ENCODE results near the gene SPSB1.

SPSB1 gene

GRCh38 chr1:9338397-9339246 lies 45.9 kb downstream of the SPSB1 start:
- no peak for ATAC-seq (replicated peaks)
- no peak for DNase-seq
- no peak overlapping the region for H3K4me3 Mint-ChIP-seq
- H3K27ac Mint-ChIP-seq, result no peak overlapping the region
- no peaks in the 10 kb centered on the region for H3K36me3 Mint-ChIP-seq
- H3K9me3 Mint-ChIP-seq, result no peaks in the 10 kb centered on the region
- H3K27me3 Mint-ChIP-seq, result no peaks in the 10 kb centered on the region
- H3K4me1 Mint-ChIP-seq, result no peaks in the 10 kb centered on the region

- no peak for ATAC-seq (replicated peaks)
- H3K27ac Mint-ChIP-seq, result no peak overlapping the region
- no peak for DNase-seq
- no peaks in the 10 kb centered on the region for H3K27me3 Mint-ChIP-seq
- no peaks in the 10 kb centered on the region for H3K9me3 Mint-ChIP-seq
- H3K4me3 Mint-ChIP-seq, result no peak overlapping the region
- peaks cover 0 to under 1% of the 10 kb centered on the region in 2 donors for H3K4me1 Mint-ChIP-seq
- H3K36me3 Mint-ChIP-seq, result no peaks in the 10 kb centered on the region
These were observed 47.6 kb downstream of the SPSB1 start for GRCh38 chr1:9340172-9340854.

- no peaks in the 10 kb centered on the region for H3K36me3 Mint-ChIP-seq
- H3K27ac Mint-ChIP-seq, result no peak overlapping the region
- DNase-seq (no peak), ATAC-seq (replicated peaks) (no peak)
- H3K4me3 Mint-ChIP-seq, result no peak overlapping the region
- no peaks in the 10 kb centered on the region for H3K27me3 Mint-ChIP-seq
- peaks cover 0 to 4% of the 10 kb centered on the region in 2 donors for H3K4me1 Mint-ChIP-seq
- H3K9me3 Mint-ChIP-seq, result no peaks in the 10 kb centered on the region
These were observed 48.2 kb downstream of the SPSB1 start for GRCh38 chr1:9340864-9341263.

- no peak overlapping the region for H3K27ac Mint-ChIP-seq
- no peaks in the 10 kb centered on the region for H3K27me3 Mint-ChIP-seq
- DNase-seq (no peak), ATAC-seq (replicated peaks) (no peak)
- H3K4me1 Mint-ChIP-seq, result peaks cover 0 to 4% of the 10 kb centered on the region in 2 donors
- no peak overlapping the region for H3K4me3 Mint-ChIP-seq
- H3K36me3 Mint-ChIP-seq, result no peaks in the 10 kb centered on the region
- no peaks in the 10 kb centered on the region for H3K9me3 Mint-ChIP-seq
These were observed 48.7 kb downstream of the SPSB1 start for GRCh38 chr1:9341301-9341845.

- Mint-ChIP-seq H3K27me3 (no peaks in the 10 kb centered on the region), H3K36me3 (no peaks in the 10 kb centered on the region), H3K9me3 (no peaks in the 10 kb centered on the region), H3K4me3 (no peak overlapping the region), H3K4me1 (peaks cover 0 to 6% of the 10 kb centered on the region in 2 donors), H3K27ac (no peak overlapping the region)
- DNase-seq (no peak), ATAC-seq (replicated peaks) (no peak)
These were observed 50.6 kb downstream of the SPSB1 start for GRCh38 chr1:9343269-9343668.

GRCh38 chr1:9344426-9345200 lies 51.9 kb downstream of the SPSB1 start:
- DNase-seq (no peak), ATAC-seq (replicated peaks) (no peak)
- H3K4me3 Mint-ChIP-seq, result no peak overlapping the region
- H3K9me3 Mint-ChIP-seq, result no peaks in the 10 kb centered on the region
- H3K4me1 Mint-ChIP-seq, result peaks cover 0 to 7% of the 10 kb centered on the region in 2 donors
- no peak overlapping the region for H3K27ac Mint-ChIP-seq
- H3K27me3 Mint-ChIP-seq, result no peaks in the 10 kb centered on the region
- H3K36me3 Mint-ChIP-seq, result no peaks in the 10 kb centered on the region

- Mint-ChIP-seq H3K27ac (no peak overlapping the region), H3K27me3 (no peaks in the 10 kb centered on the region), H3K4me3 (no peak overlapping the region), H3K36me3 (no peaks in the 10 kb centered on the region), H3K9me3 (no peaks in the 10 kb centered on the region), H3K4me1 (peaks cover 0 to 9% of the 10 kb centered on the region in 2 donors)
- ATAC-seq (replicated peaks) (no peak), DNase-seq (no peak)
These were observed 52.8 kb downstream of the SPSB1 start for GRCh38 chr1:9345471-9345870.

GRCh38 chr1:9345922-9346321 lies 53.2 kb downstream of the SPSB1 start:
- ATAC-seq (replicated peaks) (no peak), DNase-seq (no peak)
- Mint-ChIP-seq H3K27me3 (no peaks in the 10 kb centered on the region), H3K9me3 (no peaks in the 10 kb centered on the region), H3K4me1 (peaks cover 0 to 9% of the 10 kb centered on the region in 2 donors), H3K36me3 (no peaks in the 10 kb centered on the region), H3K4me3 (no peak overlapping the region), H3K27ac (no peak overlapping the region)

- H3K27me3 Mint-ChIP-seq, result no peaks in the 10 kb centered on the region
- ATAC-seq (replicated peaks) (no peak), DNase-seq (no peak)
- H3K4me3 Mint-ChIP-seq, result no peak overlapping the region
- no peaks in the 10 kb centered on the region for H3K36me3 Mint-ChIP-seq
- H3K9me3 Mint-ChIP-seq, result no peaks in the 10 kb centered on the region
- no peak overlapping the region for H3K27ac Mint-ChIP-seq
- H3K4me1 Mint-ChIP-seq, result peaks cover 0 to 10% of the 10 kb centered on the region in 2 donors
These were observed 53.9 kb downstream of the SPSB1 start for GRCh38 chr1:9346566-9346965.

- no peaks in the 10 kb centered on the region for H3K36me3 Mint-ChIP-seq
- DNase-seq (no peak), ATAC-seq (replicated peaks) (no peak)
- peaks cover 0 to 10% of the 10 kb centered on the region in 2 donors for H3K4me1 Mint-ChIP-seq
- H3K4me3 Mint-ChIP-seq, result no peak overlapping the region
- H3K27ac Mint-ChIP-seq, result no peak overlapping the region
- H3K9me3 Mint-ChIP-seq, result no peaks in the 10 kb centered on the region
- no peaks in the 10 kb centered on the region for H3K27me3 Mint-ChIP-seq
These were observed 54.6 kb downstream of the SPSB1 start for GRCh38 chr1:9347095-9347850.

- ATAC-seq (replicated peaks), result no peak
- DNase-seq, result no peak
- Mint-ChIP-seq H3K27ac (no peak overlapping the region), H3K27me3 (no peaks in the 10 kb centered on the region), H3K36me3 (no peaks in the 10 kb centered on the region), H3K9me3 (no peaks in the 10 kb centered on the region), H3K4me1 (peaks cover 0 to 10% of the 10 kb centered on the region in 2 donors), H3K4me3 (no peak overlapping the region)
These were observed 56.7 kb downstream of the SPSB1 start for GRCh38 chr1:9349331-9349851.

- Mint-ChIP-seq H3K36me3 (no peaks in the 10 kb centered on the region), H3K4me3 (no peak overlapping the region), H3K27me3 (no peaks in the 10 kb centered on the region), H3K9me3 (no peaks in the 10 kb centered on the region), H3K27ac (no peak overlapping the region), H3K4me1 (peaks cover 0 to 10% of the 10 kb centered on the region in 2 donors)
- DNase-seq, result no peak
- no peak for ATAC-seq (replicated peaks)
These were observed 57.6 kb downstream of the SPSB1 start for GRCh38 chr1:9350013-9350908.

- Mint-ChIP-seq H3K36me3 (peaks cover 0 to 5% of the 10 kb centered on the region in 2 donors), H3K9me3 (no peaks in the 10 kb centered on the region), H3K4me3 (no peak overlapping the region)
These were observed 58.3 kb downstream of the SPSB1 start for GRCh38 chr1:9350960-9351359.

More at GRCh38 chr1:9350960-9351359, 58.3 kb downstream of the SPSB1 start:
- Mint-ChIP-seq H3K27me3 (no peaks in the 10 kb centered on the region), H3K4me1 (peaks cover 0 to 6% of the 10 kb centered on the region in 2 donors), H3K27ac (peak overlapping the region; percentile 80)
- no peak for DNase-seq
- no peak for ATAC-seq (replicated peaks)
